Measurements from ENCODE around the gene POLR2A. TPM values are rescaled to one million over a fixed set of nuclear protein-coding genes. Genes with fewer than 3 reads are reported as not detected.
"Not testable (repeated sequence)": the region's sequence is repeated elsewhere in the genome, so short reads cannot be mapped to it uniquely, and the experiment has no call there.

POLR2A gene
- total RNA-seq, 2 experiments from 2014 or later = 491 to 501 TPM

DNA sequence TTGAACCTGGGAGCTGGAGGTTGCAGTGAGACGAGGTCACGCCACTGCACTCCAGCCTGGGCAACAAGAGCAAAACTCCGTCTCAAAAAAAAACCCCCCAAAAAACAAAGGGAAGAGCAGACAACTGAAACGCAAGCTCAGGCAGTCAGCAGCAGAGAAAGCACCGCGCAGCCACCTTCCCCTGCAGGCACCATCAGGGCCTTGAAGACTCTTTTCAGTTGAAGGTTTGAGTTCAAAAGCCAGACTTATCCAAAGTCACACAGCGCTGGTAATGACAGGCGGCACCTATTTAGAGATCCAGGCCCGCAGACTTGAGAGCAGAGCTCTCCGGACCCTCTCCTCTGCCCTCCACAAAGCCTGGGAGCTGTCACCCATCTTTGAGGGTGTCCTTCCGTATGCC lies 15.9 kb upstream of the POLR2A start:
- H3K4me1 ChIP-seq (ENCODE audit: insufficient read depth, low read length) = peaks cover 21% of the 10 kb centered on the region
- H3K36me3 ChIP-seq (ENCODE audit: insufficient read depth, low read length) = peaks cover 24% of the 10 kb centered on the region
- TF ChIP-seq CTCF (IDR thresholded peaks at IDR 0.05) = no peak
- ChIA-PET CTCF (interaction anchor here (1.4 kb wide), 1 partner anchor 32 kb away, joined by 5 read pairs; no protein-coding TSS in a partner anchor), POLR2A (interaction anchor here (1.3 kb wide), 1 partner anchor 10 kb away, joined by 3 read pairs; no protein-coding TSS in a partner anchor)
- H3K27ac ChIP-seq (ENCODE audit: low read depth in 1 of 2, low read length in 2 of 2) = no peak overlapping the region
- no peak for DNase-seq
- Mint-ChIP-seq H3K27me3 (no peaks in the 10 kb centered on the region), H3K4me3 (no peak overlapping the region), H3K36me3 (ENCODE audit: low read depth) (peaks cover 43% of the 10 kb centered on the region), H3K9me3 (no peaks in the 10 kb centered on the region), H3K27ac (no peak overlapping the region), H3K4me1 (ENCODE audit: low read depth) (peaks cover 16% of the 10 kb centered on the region)
- no peaks in the 10 kb centered on the region for H3K9me3 ChIP-seq (ENCODE audit: control insufficient read depth in 1 of 2, insufficient read depth in 1 of 2, low read length in 2 of 2)
- no peaks in the 10 kb centered on the region for H3K27me3 ChIP-seq (ENCODE audit: control insufficient read depth in 1 of 2, insufficient read depth in 2 of 2, low read length in 2 of 2)
- ATAC-seq (ENCODE audit: poor library complexity) = no peak
- intact Hi-C loops (cut with DNase I, micrococcal nuclease) = no loop called here
- no peak overlapping the region for H3K4me3 ChIP-seq (ENCODE audit: low read length)

DNA sequence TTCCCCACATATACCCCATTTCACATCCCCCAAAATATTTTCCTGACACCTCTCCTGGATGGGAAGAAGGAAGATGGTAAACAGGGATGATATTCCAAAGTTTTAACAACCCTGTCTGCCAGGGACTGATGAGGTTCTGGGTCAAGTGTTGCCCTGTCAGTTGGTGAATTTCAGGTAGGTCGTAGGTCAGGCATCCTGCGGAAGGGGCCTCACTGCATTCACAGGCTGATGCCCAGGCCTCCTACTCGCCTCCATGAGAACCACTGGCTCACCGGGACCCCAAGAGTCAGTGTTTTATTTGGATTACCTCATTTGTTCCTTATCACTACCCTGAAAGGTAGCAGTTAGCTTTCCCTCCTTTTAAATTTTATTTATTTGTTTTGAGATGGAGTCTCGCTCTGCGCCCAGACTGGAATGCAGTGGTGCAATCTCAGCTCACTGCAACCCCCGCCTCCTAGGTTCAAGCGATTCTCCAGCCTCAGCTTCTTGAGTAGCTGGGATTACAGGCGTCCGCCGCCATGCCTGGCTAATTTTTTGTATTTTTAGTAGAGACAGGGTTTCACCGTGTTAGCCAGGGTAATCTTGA lies 15.3 kb upstream of the POLR2A start:
- H3K9me3 ChIP-seq (ENCODE audit: control insufficient read depth in 1 of 2, insufficient read depth in 1 of 2, low read length in 2 of 2) = no peaks in the 10 kb centered on the region
- H3K27me3 ChIP-seq (ENCODE audit: control insufficient read depth in 1 of 2, insufficient read depth in 2 of 2, low read length in 2 of 2) = no peaks in the 10 kb centered on the region
- no peak overlapping the region for H3K4me3 ChIP-seq (ENCODE audit: low read length)
- peaks cover 21% of the 10 kb centered on the region for H3K4me1 Mint-ChIP-seq (ENCODE audit: low read depth)
- H3K4me3 Mint-ChIP-seq = no peak overlapping the region
- DNase-seq (no peak), ATAC-seq (ENCODE audit: poor library complexity) (no peak)
- intact Hi-C loops (cut with DNase I, micrococcal nuclease) = no loop called here
- CTCF ChIA-PET = no interaction called here
- H3K27ac Mint-ChIP-seq = no peak overlapping the region
- H3K9me3 Mint-ChIP-seq = no peaks in the 10 kb centered on the region
- peaks cover 26% of the 10 kb centered on the region for H3K4me1 ChIP-seq (ENCODE audit: insufficient read depth, low read length)
- peaks cover 18% of the 10 kb centered on the region for H3K36me3 ChIP-seq (ENCODE audit: insufficient read depth, low read length)
- POLR2A ChIA-PET = interaction anchor here (1.3 kb wide), 1 partner anchor 10 kb away, joined by 3 read pairs; no protein-coding TSS in a partner anchor
- H3K27ac ChIP-seq (ENCODE audit: low read depth in 1 of 2, low read length in 2 of 2) = no peak overlapping the region
- H3K27me3 Mint-ChIP-seq = no peaks in the 10 kb centered on the region
- TF ChIP-seq CTCF (IDR thresholded peaks at IDR 0.05) = no peak
- H3K36me3 Mint-ChIP-seq (ENCODE audit: low read depth) = peaks cover 37% of the 10 kb centered on the region

- Mint-ChIP-seq H3K4me1 (ENCODE audit: low read depth) (peaks cover 21% of the 10 kb centered on the region), H3K36me3 (ENCODE audit: low read depth) (peaks cover 31% of the 10 kb centered on the region)
- H3K4me3 Mint-ChIP-seq; H3K4me3 ChIP-seq (ENCODE audit: low read length); H3K27ac ChIP-seq (ENCODE audit: low read depth in 1 of 2, low read length in 2 of 2); H3K27me3 ChIP-seq (ENCODE audit: control insufficient read depth in 1 of 2, insufficient read depth in 2 of 2, low read length in 2 of 2); H3K27me3 Mint-ChIP-seq; DNase-seq; intact Hi-C loops (cut with DNase I, micrococcal nuclease); H3K9me3 ChIP-seq (ENCODE audit: control insufficient read depth in 1 of 2, insufficient read depth in 1 of 2, low read length in 2 of 2); CTCF ChIA-PET; ATAC-seq (ENCODE audit: poor library complexity); H3K27ac Mint-ChIP-seq; H3K9me3 Mint-ChIP-seq: not testable (repeated sequence)
- Histone ChIP-seq H3K36me3 (ENCODE audit: insufficient read depth, low read length) (peaks cover 16% of the 10 kb centered on the region), H3K4me1 (ENCODE audit: insufficient read depth, low read length) (peaks cover 33% of the 10 kb centered on the region)
- POLR2A ChIA-PET = interaction anchor here (0.9 to 1.5 kb wide), 2 partner anchors 9 to 14 kb away, joined by 3 to 5 read pairs; partner anchors contain the start of genes POLR2A and ZBTB4
Measured at GRCh38 chr17:7469843-7470242, 14.3 kb upstream of the POLR2A start.

- H3K27me3 ChIP-seq (ENCODE audit: control insufficient read depth in 1 of 2, insufficient read depth in 2 of 2, low read length in 2 of 2); H3K27ac ChIP-seq (ENCODE audit: low read depth in 1 of 2, low read length in 2 of 2); H3K9me3 ChIP-seq (ENCODE audit: control insufficient read depth in 1 of 2, insufficient read depth in 1 of 2, low read length in 2 of 2); intact Hi-C loops (cut with DNase I, micrococcal nuclease); H3K9me3 Mint-ChIP-seq; H3K4me3 ChIP-seq (ENCODE audit: low read length); H3K27ac Mint-ChIP-seq; H3K27me3 Mint-ChIP-seq; ATAC-seq (ENCODE audit: poor library complexity); DNase-seq; H3K4me3 Mint-ChIP-seq: not testable (repeated sequence)
- CTCF ChIA-PET = interaction anchor here (0.5 to 1.2 kb wide), 2 partner anchors 15 to 34 kb away, joined by 3 to 4 read pairs; no protein-coding TSS in a partner anchor
- peaks cover 21% of the 10 kb centered on the region for H3K4me1 Mint-ChIP-seq (ENCODE audit: low read depth)
- peaks cover 37% of the 10 kb centered on the region for H3K4me1 ChIP-seq (ENCODE audit: insufficient read depth, low read length)
- POLR2A ChIA-PET = interaction anchor here (0.9 to 1.5 kb wide), 3 partner anchors 8 to 34 kb away, joined by 3 to 5 read pairs (median 3); partner anchors contain the start of genes POLR2A and ZBTB4
- H3K36me3 Mint-ChIP-seq (ENCODE audit: low read depth) = peaks cover 28% of the 10 kb centered on the region
- H3K36me3 ChIP-seq (ENCODE audit: insufficient read depth, low read length) = peaks cover 15% of the 10 kb centered on the region
Measured at GRCh38 chr17:7470457-7470973, 13.7 kb upstream of the POLR2A start.

Data from CD4-positive, alpha-beta T cell (primary cell).